Measurements from ENCODE around the gene HSPB6.

The HSPB6 gene

DNA sequence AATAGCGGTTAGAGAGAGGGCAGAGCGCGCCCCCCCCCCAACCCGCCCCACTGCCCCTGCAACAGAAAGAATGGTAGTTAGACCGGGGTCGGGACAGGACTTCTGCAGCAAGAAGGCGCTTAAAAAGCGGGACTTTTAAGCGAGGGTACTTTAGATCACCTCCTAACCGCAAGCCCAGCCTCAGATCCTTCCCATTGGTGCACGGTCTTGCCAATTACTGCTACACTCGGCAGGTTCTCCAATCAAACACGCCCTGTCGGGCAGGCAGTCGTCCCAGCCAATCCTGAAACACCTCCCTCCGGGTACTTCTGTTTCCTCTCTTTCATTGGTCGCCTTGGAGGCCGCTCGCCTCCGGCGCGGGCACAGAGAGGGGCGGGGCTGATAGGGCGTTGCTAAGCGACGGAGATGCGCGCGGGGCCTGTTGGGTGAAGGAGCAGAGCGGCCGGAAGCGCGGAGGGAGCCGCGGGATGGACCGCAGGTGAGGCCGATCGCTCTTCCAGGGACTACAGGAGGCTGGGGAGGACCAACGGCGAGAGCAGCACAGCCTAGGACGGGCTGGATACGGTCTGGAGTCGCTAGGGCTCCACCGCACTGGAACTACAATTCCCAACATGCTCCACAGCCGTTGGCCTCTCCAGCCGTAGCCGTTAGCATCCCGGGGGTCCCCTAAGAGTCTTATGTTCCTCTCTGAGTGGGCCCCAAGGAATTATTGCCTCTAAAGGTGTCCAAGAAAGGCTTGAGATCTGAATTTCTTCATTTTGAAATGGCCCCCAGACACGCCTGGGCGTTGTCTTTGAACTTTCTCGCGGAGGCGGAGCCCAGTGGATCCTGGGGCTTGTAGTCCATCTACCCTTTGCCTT, 1.1 kb upstream of the HSPB6 start, which contains the start of gene PROSER3:
Gene PROSER3 (plus strand): TSS at position 428 of the 860 bp plus-strand sequence. CDS start 40 bp downstream, at position 468.
- Histone ChIP-seq H3F3A (ENCODE audit: insufficient read depth) (no peaks in the 10 kb centered on the region), H3K27ac (ENCODE audit: low read depth, low read length) (peak within 1 kb of the TSS; percentile 86), H3K79me2 (ENCODE audit: insufficient read depth, low read length) (peaks cover 17% of the 10 kb centered on the region), H4K20me1 (ENCODE audit: low read depth, low read length) (no peaks in the 10 kb centered on the region), H3K9me2 (replicated peaks; ENCODE audit: insufficient read depth, low read length) (no peaks in the 10 kb centered on the region), H2AFZ (ENCODE audit: low read depth, low read length, severe bottlenecking) (peak within 1 kb of the TSS; percentile 64), H3K4me3 (ENCODE audit: insufficient read depth, low read length, poor library complexity, severe bottlenecking) (peak within 1 kb of the TSS; percentile 83), H3K9me3 (ENCODE audit: insufficient read depth, low read length) (no peaks in the 10 kb centered on the region), H3K9ac (ENCODE audit: low read length) (peak within 1 kb of the TSS; percentile 90), H3K4me2 (ENCODE audit: low read depth, low read length, poor library complexity, severe bottlenecking) (peak within 1 kb of the TSS; percentile 84), H3K27me3 (ENCODE audit: low read length) (no peaks in the 10 kb centered on the region), H3K36me3 (ENCODE audit: low read length) (no peaks in the 10 kb centered on the region)
- TF ChIP-seq EZH2phosphoT487 (conservative IDR thresholded peaks at IDR 0.05; ENCODE audit: low read length) = no peak
- TF ChIP-seq CTCF (IDR thresholded peaks at IDR 0.05; ENCODE audit: insufficient read depth, low read length, poor library complexity, severe bottlenecking) = no peak

DNA sequence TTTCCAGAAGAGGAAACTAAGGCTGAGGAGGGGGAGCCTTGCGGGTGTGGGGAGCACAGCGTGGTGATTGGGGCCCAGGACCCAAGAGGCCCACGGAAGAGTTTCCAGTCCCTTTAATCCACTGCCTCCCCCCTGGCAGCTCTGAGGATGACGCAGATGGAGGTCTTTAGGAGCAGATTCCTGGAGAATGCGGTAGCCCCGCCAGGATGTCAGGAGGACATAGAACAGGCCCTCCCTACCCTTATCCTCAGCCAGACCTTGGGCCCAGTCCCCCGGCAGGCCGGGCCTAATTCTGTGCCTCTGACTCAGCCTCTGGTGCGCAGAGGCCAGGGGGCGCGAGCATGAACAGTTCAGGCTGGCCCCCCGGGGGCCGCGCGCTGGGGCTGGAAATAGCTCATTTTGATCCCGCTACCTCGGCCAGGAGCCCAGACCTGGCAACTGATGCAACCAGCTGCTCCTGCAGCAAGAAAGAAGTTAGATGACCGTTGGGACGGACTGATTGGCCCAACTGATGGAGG, 461 bp upstream of the HSPB6 start:
- Histone ChIP-seq H2AFZ (ENCODE audit: low read depth, low read length, severe bottlenecking) (no peak overlapping the region), H3K4me2 (ENCODE audit: low read depth, low read length, poor library complexity, severe bottlenecking) (peak overlapping the region; percentile 84), H3K79me2 (ENCODE audit: insufficient read depth, low read length) (peaks cover 17% of the 10 kb centered on the region), H3K9me3 (ENCODE audit: insufficient read depth, low read length) (no peaks in the 10 kb centered on the region), H3K27me3 (ENCODE audit: low read length) (no peaks in the 10 kb centered on the region), H3F3A (ENCODE audit: insufficient read depth) (no peaks in the 10 kb centered on the region), H3K27ac (ENCODE audit: low read depth, low read length) (peak overlapping the region; percentile 66), H4K20me1 (ENCODE audit: low read depth, low read length) (no peaks in the 10 kb centered on the region), H3K9ac (ENCODE audit: low read length) (peak overlapping the region; percentile 81), H3K36me3 (ENCODE audit: low read length) (no peaks in the 10 kb centered on the region), H3K9me2 (replicated peaks; ENCODE audit: insufficient read depth, low read length) (no peaks in the 10 kb centered on the region), H3K4me3 (ENCODE audit: insufficient read depth, low read length, poor library complexity, severe bottlenecking) (peak overlapping the region; percentile 69)
- TF ChIP-seq CTCF (IDR thresholded peaks at IDR 0.05; ENCODE audit: insufficient read depth, low read length, poor library complexity, severe bottlenecking) (no peak), EZH2phosphoT487 (conservative IDR thresholded peaks at IDR 0.05; ENCODE audit: low read length) (no peak)

GRCh38 chr19:35755550-35756376, 1.1 kb downstream of the HSPB6 start:
- Histone ChIP-seq H3K27ac (ENCODE audit: low read depth, low read length) (no peak overlapping the region), H3K27me3 (ENCODE audit: low read length) (no peaks in the 10 kb centered on the region), H3K9me2 (replicated peaks; ENCODE audit: insufficient read depth, low read length) (no peaks in the 10 kb centered on the region), H3K4me3 (ENCODE audit: insufficient read depth, low read length, poor library complexity, severe bottlenecking) (no peak overlapping the region), H3K9me3 (ENCODE audit: insufficient read depth, low read length) (no peaks in the 10 kb centered on the region), H3K9ac (ENCODE audit: low read length) (no peak overlapping the region), H2AFZ (ENCODE audit: low read depth, low read length, severe bottlenecking) (no peak overlapping the region), H4K20me1 (ENCODE audit: low read depth, low read length) (no peaks in the 10 kb centered on the region), H3K79me2 (ENCODE audit: insufficient read depth, low read length) (peaks cover 17% of the 10 kb centered on the region), H3K4me2 (ENCODE audit: low read depth, low read length, poor library complexity, severe bottlenecking) (no peak overlapping the region), H3F3A (ENCODE audit: insufficient read depth) (no peaks in the 10 kb centered on the region), H3K36me3 (ENCODE audit: low read length) (no peaks in the 10 kb centered on the region)
- TF ChIP-seq EZH2phosphoT487 (conservative IDR thresholded peaks at IDR 0.05; ENCODE audit: low read length) = no peak
- no peak for TF ChIP-seq CTCF (IDR thresholded peaks at IDR 0.05; ENCODE audit: insufficient read depth, low read length, poor library complexity, severe bottlenecking)

All from SU-DHL-6 (cell line).